Spleen (tissue), 11 donors: ENCODE results near the gene TNN. TPM values are rescaled to one million over a fixed set of nuclear protein-coding genes. Genes with fewer than 3 reads are reported as not detected.

Experiments
- DNase-seq: peaks from one replicate; pipeline ENCODE4 v3.0.0-alpha.2; 2020
- H3K27ac ChIP-seq, 8 donors: fragments of 200-600 bp; sonication (generic) in 7 of 8; 1 replicate in 4 of 8; 2 replicates in 4 of 8; pipeline versions ENCODE4 v1.5.0 to v1.8.0; 2016 to 2021; ENCODE audit warnings: inconsistent platforms in 4 of 8, mild to moderate bottlenecking in 4 of 8, moderate library complexity in 1 of 8
- H3K27me3 ChIP-seq, 7 donors: fragments of 200-600 bp; sonication (generic) in 6 of 7; replicated peaks in 1 of 7; 1 replicate in 4 of 7; 2 replicates in 3 of 7; pipeline versions ENCODE4 v1.5.0 to v1.8.0; 2016 to 2021; ENCODE audit warnings: inconsistent platforms in 3 of 7, mild to moderate bottlenecking in 1 of 7
- H3K36me3 ChIP-seq, 6 donors: fragments of 200-600 bp; sonication (generic) in 5 of 6; 1 replicate in 4 of 6; 2 replicates in 2 of 6; pipeline versions ENCODE4 v1.5.0 to v1.8.0; 2016 to 2021; ENCODE audit warnings: inconsistent platforms in 2 of 6
- H3K4me1 ChIP-seq, 6 donors: fragments of 200-600 bp; sonication (generic) in 5 of 6; 1 replicate in 3 of 6; 2 replicates in 3 of 6; pipeline versions ENCODE4 v1.5.0 to v1.8.0; 2016 to 2021; ENCODE audit warnings: inconsistent platforms in 3 of 6
- H3K4me3 ChIP-seq, 8 donors: fragments of 200-600 bp; sonication (generic) in 7 of 8; 1 replicate in 4 of 8; 2 replicates in 4 of 8; pipeline versions ENCODE4 v1.5.0 to v1.8.0; 2016 to 2021; ENCODE audit warnings: inconsistent platforms in 4 of 8, mild to moderate bottlenecking in 4 of 8, moderate library complexity in 2 of 8
- H3K9me3 ChIP-seq, 8 donors: fragments of 200-600 bp; sonication (generic) in 7 of 8; 1 replicate in 4 of 8; 2 replicates in 4 of 8; pipeline versions ENCODE4 v1.5.0 to v1.8.0; 2016 to 2021; ENCODE audit warnings: inconsistent platforms in 4 of 8
- CTCF ChIP-seq, 11 experiments: fragments of 200-600 bp in 7 of 11; fragments of 450-650 bp in 4 of 11; sonication (generic) in 4 of 11; IDR thresholded peaks in 8 of 11; conservative IDR thresholded peaks in 3 of 11; 1 replicate in 7 of 11; 2 replicates in 4 of 11; pipeline versions ENCODE4 v1.4.0 to v1.8.0; 2016 to 2021; ENCODE audit warnings: antibody characterized with exemption in 11 of 11, inconsistent platforms in 4 of 11, mild to moderate bottlenecking in 1 of 11
- POLR2A ChIP-seq, 3 donors: fragments of 450-650 bp; IDR thresholded peaks; one replicate each; pipeline ENCODE4 v1.5.1; 2017; ENCODE audit warnings: antibody characterized with exemption in 3 of 3, mild to moderate bottlenecking in 1 of 3
- POLR2AphosphoS5 ChIP-seq, 3 donors: sonication (generic); formaldehyde crosslinking; IDR thresholded peaks; one replicate each; pipeline ENCODE4 v1.5.1; 2017; ENCODE audit warnings: antibody characterized with exemption in 3 of 3
- WGBS, 5 donors: extraction: QIAGEN DNeasy Blood & Tissue Kit in 3 of 5; methylation state at CpG; one replicate each; pipeline versions ENCODE4 v1.1.5 to v1.1.7; 2013 to 2018; 5-methylcytosine and 5-hydroxymethylcytosine counted together
- intact Hi-C: fragments of 100-400 bp; cut with DNase I; formaldehyde crosslinking; loops from one replicate; pipeline ENCODE4 v1.15.0; 2023; ENCODE audit warnings: low total_unique reads
- polyA plus RNA-seq, 3 donors: library from polyadenylated mRNA; stranded (reverse); fragments of 200-250 nt; gene quantifications; one replicate each; pipeline ENCODE4 v1.2.1, GENCODE V29; 2013
- total RNA-seq, 7 donors: library from RNA; depleted of rRNA in 3 of 7; stranded (reverse); fragments of >200 nt in 3 of 7; fragmentation: NEBNext Ultra II Directional in 4 of 7; extraction: Animal tissue kit (Norgen Biotek cat#: 25700) in 4 of 7; gene quantifications; one replicate each; pipeline versions ENCODE4 v1.1.0 to v1.2.1, GENCODE V29; 2016 to 2021
- donor health status: healthy with polysubstance abuse.
- donor health status: DM: no; HTN: no; CAD: no; lungs with moderate emphysema.
- donor health status: DM: no; HTN: no; CAD: no.
- donor health status: Bipolar disorder and iron deficiency.
- donor health status: healthy.
- donor health status: DM: no; HTN: no; CAD: no.
- donor health status: DM: yes; HTN: yes; CAD: no.

Gene TNN
- total and polyA plus RNA-seq, 10 donors: 0.03 to 1.3 (median 0.37) TPM

GRCh38 chr1:175162955-175163354 lies 95.3 kb downstream of the TNN start:
- H3K36me3 ChIP-seq: peaks cover 3 to 100% (median 83%) of the 10 kb centered on the region in 6 donors
- peaks cover 0 to 1% (median 0%) of the 10 kb centered on the region in 6 donors for H3K4me1 ChIP-seq
- H3K27me3 ChIP-seq: no peaks in the 10 kb centered on the region
- intact Hi-C loops: no loop called here
- DNase-seq: no peak
- H3K27ac ChIP-seq: peak overlapping the region in 2 of 8 donors; percentile 2 to 3
- H3K9me3 ChIP-seq: no peaks in the 10 kb centered on the region
- no peak for TF ChIP-seq POLR2A (IDR thresholded peaks at IDR 0.05)
- no peak for TF ChIP-seq POLR2AphosphoS5 (IDR thresholded peaks at IDR 0.05)
- no peak for TF ChIP-seq CTCF (IDR thresholded peaks at IDR 0.05 in 8 of 11, conservative IDR thresholded peaks at IDR 0.05 in 3 of 11)
- no peak overlapping the region for H3K4me3 ChIP-seq
- 79 to 94% (median 87%) methylated on average over 4 of the region's 4 CpGs for WGBS, 5 donors

GRCh38 chr1:175163702-175164101 lies 96.1 kb downstream of the TNN start:
- H3K27me3 ChIP-seq: no peaks in the 10 kb centered on the region
- WGBS, 5 donors: 66 to 88% (median 81%) methylated on average over 4 of the region's 4 CpGs
- TF ChIP-seq CTCF (IDR thresholded peaks at IDR 0.05 in 8 of 11, conservative IDR thresholded peaks at IDR 0.05 in 3 of 11) (no peak), POLR2AphosphoS5 (IDR thresholded peaks at IDR 0.05) (no peak), POLR2A (IDR thresholded peaks at IDR 0.05) (no peak)
- H3K4me3 ChIP-seq: no peak overlapping the region
- peak overlapping the region in 2 of 8 donors; percentile 2 to 25 for H3K27ac ChIP-seq
- intact Hi-C loops: no loop called here
- H3K9me3 ChIP-seq: no peaks in the 10 kb centered on the region
- DNase-seq: no peak
- H3K36me3 ChIP-seq: peaks cover 3 to 100% (median 86%) of the 10 kb centered on the region in 6 donors
- peaks cover 0 to 9% (median 2%) of the 10 kb centered on the region in 6 donors for H3K4me1 ChIP-seq

- Histone ChIP-seq H3K4me1 (peaks cover 0 to 19% (median 3%) of the 10 kb centered on the region in 6 donors), H3K9me3 (no peaks in the 10 kb centered on the region), H3K4me3 (no peak overlapping the region), H3K27ac (peak overlapping the region in 1 of 8 donors; percentile 8), H3K27me3 (no peaks in the 10 kb centered on the region), H3K36me3 (peaks cover 3 to 100% (median 81%) of the 10 kb centered on the region in 6 donors)
- intact Hi-C loops: no loop called here
- 83 to 94% (median 89%) methylated on average over 2 of the region's 2 CpGs for WGBS, 5 donors
- DNase-seq: no peak
- no peak for TF ChIP-seq CTCF (IDR thresholded peaks at IDR 0.05 in 8 of 11, conservative IDR thresholded peaks at IDR 0.05 in 3 of 11)
- no peak for TF ChIP-seq POLR2A (IDR thresholded peaks at IDR 0.05)
- no peak for TF ChIP-seq POLR2AphosphoS5 (IDR thresholded peaks at IDR 0.05)
Observed at GRCh38 chr1:175164751-175165150, 97.1 kb downstream of the TNN start.

GRCh38 chr1:175166746-175167145 lies 99.1 kb downstream of the TNN start:
- H3K36me3 ChIP-seq: peaks cover 3 to 100% (median 65%) of the 10 kb centered on the region in 6 donors
- WGBS, 5 donors: 91 to 95% (median 93%) methylated on average over 5 of the region's 5 CpGs

More at GRCh38 chr1:175166746-175167145, 99.1 kb downstream of the TNN start:
- intact Hi-C loops: no loop called here
- H3K4me3 ChIP-seq: no peak overlapping the region
- no peak for TF ChIP-seq POLR2A (IDR thresholded peaks at IDR 0.05)
- no peak for TF ChIP-seq POLR2AphosphoS5 (IDR thresholded peaks at IDR 0.05)
- TF ChIP-seq CTCF (IDR thresholded peaks at IDR 0.05 in 8 of 11, conservative IDR thresholded peaks at IDR 0.05 in 3 of 11): no peak
- no peaks in the 10 kb centered on the region for H3K27me3 ChIP-seq
- peaks cover 0 to 38% (median 10%) of the 10 kb centered on the region in 6 donors for H3K4me1 ChIP-seq
- no peak for DNase-seq
- H3K9me3 ChIP-seq: no peaks in the 10 kb centered on the region
- H3K27ac ChIP-seq: no peak overlapping the region
